Measurements from ENCODE around the gene RNF214. TPM values are rescaled to one million over a fixed set of nuclear protein-coding genes. Genes with fewer than 3 reads are reported as not detected.

Gene RNF214
- polyA plus RNA-seq, 1 donor from 2014 or later = 7.6 TPM

GRCh38 chr11:117219455-117219854 is 13.0 kb upstream of the RNF214 start:
- TF ChIP-seq TAF1 (IDR thresholded peaks at IDR 0.05; ENCODE audit: low read depth) (no peak), CTCF (IDR thresholded peaks at IDR 0.05; ENCODE audit: poor library complexity, severe bottlenecking) (no peak), EP300 (conservative IDR thresholded peaks at IDR 0.05; ENCODE audit: poor library complexity, severe bottlenecking) (no peak), EZH2 (IDR thresholded peaks at IDR 0.05; ENCODE audit: borderline replicate concordance, insufficient read depth, low read length, poor library complexity, severe bottlenecking) (no peak), RAD21 (conservative IDR thresholded peaks at IDR 0.05) (no peak), SMC3 (conservative IDR thresholded peaks at IDR 0.05; ENCODE audit: poor library complexity) (no peak), POLR2AphosphoS5 (IDR thresholded peaks at IDR 0.05) (no peak)
- Histone ChIP-seq H3K4me2 (ENCODE audit: low read length) (no peak overlapping the region), H3K4me3 (ENCODE audit: low read length) (no peak overlapping the region), H3K9ac (ENCODE audit: low read length) (no peak overlapping the region), H3K9me2 (ENCODE audit: insufficient read depth, low read length) (no peaks in the 10 kb centered on the region), H3K27ac (ENCODE audit: low read length) (no peak overlapping the region), H3K27me3 (ENCODE audit: insufficient read depth, low read depth, low read length) (no peaks in the 10 kb centered on the region), H3K79me2 (replicated peaks; ENCODE audit: insufficient read depth, low read length) (no peaks in the 10 kb centered on the region), H3F3A (ENCODE audit: insufficient read depth, low read length, poor library complexity, severe bottlenecking) (no peaks in the 10 kb centered on the region), H2AFZ (ENCODE audit: low read depth, low read length) (no peak overlapping the region), H3K9me3 (ENCODE audit: low read length) (no peaks in the 10 kb centered on the region), H4K20me1 (ENCODE audit: insufficient read depth) (no peaks in the 10 kb centered on the region), H3K36me3 (ENCODE audit: insufficient read depth, low read length) (no peaks in the 10 kb centered on the region)

- H3K27me3 ChIP-seq (ENCODE audit: insufficient read depth, low read depth, low read length) = no peaks in the 10 kb centered on the region
- no peak overlapping the region for H3K27ac ChIP-seq (ENCODE audit: low read length)
- no peak overlapping the region for H3K9ac ChIP-seq (ENCODE audit: low read length)
Observed at GRCh38 chr11:117219995-117220394, 12.5 kb upstream of the RNF214 start.

GRCh38 chr11:117220568-117220967 is 11.9 kb upstream of the RNF214 start:
- no peak for TF ChIP-seq RAD21 (conservative IDR thresholded peaks at IDR 0.05)
- TF ChIP-seq CTCF (IDR thresholded peaks at IDR 0.05; ENCODE audit: poor library complexity, severe bottlenecking) = no peak
- no peak for TF ChIP-seq MXI1 (conservative IDR thresholded peaks at IDR 0.05; ENCODE audit: poor library complexity, severe bottlenecking)
- no peak for TF ChIP-seq SMC3 (conservative IDR thresholded peaks at IDR 0.05; ENCODE audit: poor library complexity)
- no peak for TF ChIP-seq TAF1 (IDR thresholded peaks at IDR 0.05; ENCODE audit: low read depth)
- no peak for TF ChIP-seq EP300 (conservative IDR thresholded peaks at IDR 0.05; ENCODE audit: poor library complexity, severe bottlenecking)
- TF ChIP-seq EZH2 (IDR thresholded peaks at IDR 0.05; ENCODE audit: borderline replicate concordance, insufficient read depth, low read length, poor library complexity, severe bottlenecking) = no peak
- no peak for TF ChIP-seq POLR2AphosphoS5 (IDR thresholded peaks at IDR 0.05)
- TF ChIP-seq REST (IDR thresholded peaks at IDR 0.05; ENCODE audit: borderline replicate concordance) = no peak
- Histone ChIP-seq H4K20me1 (ENCODE audit: insufficient read depth) (no peaks in the 10 kb centered on the region), H3K9me2 (ENCODE audit: insufficient read depth, low read length) (no peaks in the 10 kb centered on the region), H3K36me3 (ENCODE audit: insufficient read depth, low read length) (no peaks in the 10 kb centered on the region), H3K4me2 (ENCODE audit: low read length) (no peak overlapping the region), H3K27me3 (ENCODE audit: insufficient read depth, low read depth, low read length) (no peaks in the 10 kb centered on the region), H2AFZ (ENCODE audit: low read depth, low read length) (no peak overlapping the region), H3K79me2 (replicated peaks; ENCODE audit: insufficient read depth, low read length) (no peaks in the 10 kb centered on the region), H3K4me3 (ENCODE audit: low read length) (no peak overlapping the region), H3K9me3 (ENCODE audit: low read length) (no peaks in the 10 kb centered on the region), H3F3A (ENCODE audit: insufficient read depth, low read length, poor library complexity, severe bottlenecking) (no peaks in the 10 kb centered on the region), H3K27ac (ENCODE audit: low read length) (no peak overlapping the region), H3K9ac (ENCODE audit: low read length) (no peak overlapping the region)

More at GRCh38 chr11:117219995-117220394, 12.5 kb upstream of the RNF214 start:
- H4K20me1 ChIP-seq (ENCODE audit: insufficient read depth) = no peaks in the 10 kb centered on the region
- H3K4me3 ChIP-seq (ENCODE audit: low read length) = no peak overlapping the region
- no peaks in the 10 kb centered on the region for H3K9me2 ChIP-seq (ENCODE audit: insufficient read depth, low read length)
- no peak overlapping the region for H2AFZ ChIP-seq (ENCODE audit: low read depth, low read length)
- no peaks in the 10 kb centered on the region for H3F3A ChIP-seq (ENCODE audit: insufficient read depth, low read length, poor library complexity, severe bottlenecking)
- H3K79me2 ChIP-seq (replicated peaks; ENCODE audit: insufficient read depth, low read length) = no peaks in the 10 kb centered on the region
- no peak overlapping the region for H3K4me2 ChIP-seq (ENCODE audit: low read length)
- H3K36me3 ChIP-seq (ENCODE audit: insufficient read depth, low read length) = no peaks in the 10 kb centered on the region
- no peaks in the 10 kb centered on the region for H3K9me3 ChIP-seq (ENCODE audit: low read length)
- no peak for TF ChIP-seq SMC3 (conservative IDR thresholded peaks at IDR 0.05; ENCODE audit: poor library complexity)
